WTC11 (cell line): ENCODE measurements around the gene SLC6A20. TPM values are rescaled to one million over a fixed set of nuclear protein-coding genes. Genes with fewer than 3 reads are reported as not detected.

ENCODE experiments used
- ATAC-seq: fragments of 200-7000 bp; cut with Tn5 transposase; 2 replicates; pipeline ENCODE4 v1.10.0; 2021; ENCODE audit warnings: mild to moderate bottlenecking, moderate library complexity
- CTCF ChIA-PET: fragments of 300-600 bp; sonication (Branson Sonifier 250); formaldehyde crosslinking; loops from one replicate; lab custom pipeline; 2021; ENCODE audit warnings: antibody characterized with exemption; lab: Charles Lee
- POLR2A ChIA-PET: fragments of 350-600 bp; sonication (Branson Sonifier 250); formaldehyde crosslinking; loops from one replicate; lab custom pipeline; 2021; ENCODE audit warnings: antibody characterized with exemption; lab: Charles Lee
- DNase-seq: peaks from one replicate; pipeline ENCODE4 v3.0.0; 2021; ENCODE audit warnings: low spot score
- H3K27ac Mint-ChIP-seq: 2 replicates; pipeline ENCODE4 v1.8.0; 2021; ENCODE audit warnings: mixed read lengths
- H3K27me3 Mint-ChIP-seq: 2 replicates; pipeline ENCODE4 v1.8.0; 2021; ENCODE audit warnings: low read depth, mild to moderate bottlenecking, moderate library complexity, mixed read lengths
- H3K36me3 Mint-ChIP-seq: 2 replicates; pipeline ENCODE4 v1.8.0; 2021; ENCODE audit warnings: mixed read lengths
- H3K4me1 Mint-ChIP-seq: 2 replicates; pipeline ENCODE4 v1.8.0; 2022; ENCODE audit warnings: mixed read lengths
- H3K4me3 Mint-ChIP-seq: 2 replicates; pipeline ENCODE4 v1.8.0; 2021; ENCODE audit warnings: mild to moderate bottlenecking, moderate library complexity, mixed read lengths
- H3K9me3 Mint-ChIP-seq: 2 replicates; pipeline ENCODE4 v1.8.0; 2021; ENCODE audit warnings: mixed read lengths
- ATF6 ChIP-seq: sonication (generic); formaldehyde crosslinking; IDR thresholded peaks from 2 replicates; pipeline ENCODE4 v1.8.1; 2023; ENCODE audit warnings: mild to moderate bottlenecking, missing genetic modification reagents
- E2F4 ChIP-seq: sonication (generic); formaldehyde crosslinking; IDR thresholded peaks from 2 replicates; pipeline ENCODE4 v1.8.1; 2022; ENCODE audit warnings: low read depth, mild to moderate bottlenecking, moderate library complexity, missing genetic modification reagents, borderline replicate concordance
- HMGA2 ChIP-seq: fragments of 250-450 bp; sonication (Bioruptor Pico); IDR thresholded peaks from 2 replicates; pipeline ENCODE4 v1.4.0; 2021; ENCODE audit warnings: mild to moderate bottlenecking, moderate library complexity
- NR1H2 ChIP-seq: sonication (generic); formaldehyde crosslinking; IDR thresholded peaks from 2 replicates; pipeline ENCODE4 v1.9.0; 2021; ENCODE audit warnings: mild to moderate bottlenecking, moderate library complexity, missing genetic modification reagents
- PRRX2 ChIP-seq: fragments of 250-450 bp; sonication (Bioruptor Pico); IDR thresholded peaks from 2 replicates; pipeline ENCODE4 v1.8.0; 2021; ENCODE audit warnings: mild to moderate bottlenecking
- SOX15 ChIP-seq: fragments of 250-450 bp; sonication (Bioruptor Pico); IDR thresholded peaks from 2 replicates; pipeline ENCODE4 v1.9.0; 2021; ENCODE audit warnings: mild to moderate bottlenecking
- SP1 ChIP-seq: sonication (generic); formaldehyde crosslinking; conservative IDR thresholded peaks from 2 replicates; pipeline ENCODE4 v1.8.1; 2022; ENCODE audit warnings: missing genetic modification reagents
- TEAD4 ChIP-seq: sonication (generic); formaldehyde crosslinking; IDR thresholded peaks from 2 replicates; pipeline ENCODE4 v1.8.0; 2022; ENCODE audit warnings: mild to moderate bottlenecking, missing genetic modification reagents
- USF1 ChIP-seq: sonication (generic); formaldehyde crosslinking; IDR thresholded peaks from 2 replicates; pipeline ENCODE4 v1.8.0; 2022; ENCODE audit warnings: mild to moderate bottlenecking, missing genetic modification reagents
- USF2 ChIP-seq: sonication (generic); formaldehyde crosslinking; IDR thresholded peaks from 2 replicates; pipeline ENCODE4 v1.8.1; 2023; ENCODE audit warnings: mild to moderate bottlenecking, missing genetic modification reagents, moderate library complexity
- ZNF121 ChIP-seq: sonication (generic); formaldehyde crosslinking; IDR thresholded peaks from 2 replicates; pipeline ENCODE4 v1.8.0; 2023; ENCODE audit warnings: missing genetic modification reagents
- ZNF219 ChIP-seq: sonication (generic); formaldehyde crosslinking; IDR thresholded peaks from 2 replicates; pipeline ENCODE4 v1.8.0; 2023; ENCODE audit warnings: missing genetic modification reagents, mild to moderate bottlenecking, borderline replicate concordance
- ZNF512 ChIP-seq: sonication (generic); formaldehyde crosslinking; IDR thresholded peaks from 2 replicates; pipeline ENCODE4 v1.8.1; 2022; ENCODE audit warnings: missing genetic modification reagents, borderline replicate concordance
- ZNF532 ChIP-seq: fragments of 250-450 bp; sonication (Bioruptor Pico); IDR thresholded peaks from 2 replicates; pipeline ENCODE4 v1.9.0; 2021; ENCODE audit warnings: mild to moderate bottlenecking, borderline replicate concordance
- total RNA-seq: library from RNA; stranded (reverse); gene quantifications from 3 replicates; pipeline ENCODE4 v1.2.3, GENCODE V29; 2021

SLC6A20 gene
- total RNA-seq, 1 experiment from 2014 or later, result 0.26 TPM

- H3K27me3 Mint-ChIP-seq, result peaks cover 38% of the 10 kb centered on the region
- TF ChIP-seq E2F4 (no peak), NR1H2 (CRISPR knock-in tag) (no peak), ATF6 (CRISPR knock-in tag) (no peak), USF2 (CRISPR knock-in tag) (no peak)
- H3K4me1 Mint-ChIP-seq, result peaks cover 3% of the 10 kb centered on the region; the same call in 1 of the 2 replicates
- CTCF ChIA-PET, result no interaction called here
- no peaks in the 10 kb centered on the region for H3K36me3 Mint-ChIP-seq
- DNase-seq (no peak), ATAC-seq (no peak)
- H3K9me3 Mint-ChIP-seq, result no peaks in the 10 kb centered on the region
- POLR2A ChIA-PET, result no interaction called here
- H3K4me3 Mint-ChIP-seq, result no peak overlapping the region
- H3K27ac Mint-ChIP-seq, result no peak overlapping the region
Measured at GRCh38 chr3:45800611-45801010, 4.3 kb upstream of the SLC6A20 start.

- Mint-ChIP-seq H3K4me1 (peaks cover 9% of the 10 kb centered on the region), H3K4me3 (no peak overlapping the region)
- POLR2A ChIA-PET, result interaction anchor here (0.6 kb wide), 1 partner anchor 54 kb away, joined by 8 read pairs; no protein-coding TSS in a partner anchor
- no peak for DNase-seq
- no peak for TF ChIP-seq HMGA2 (CRISPR knock-in tag)
- TF ChIP-seq, all 79 proteins: peak for 0
- Mint-ChIP-seq H3K9me3 (no peaks in the 10 kb centered on the region), H3K27ac (no peak overlapping the region), H3K36me3 (no peaks in the 10 kb centered on the region), H3K27me3 (peaks cover 48% of the 10 kb centered on the region)
- no peak for ATAC-seq
- CTCF ChIA-PET, result no interaction called here
Measured at GRCh38 chr3:45799586-45799985, 3.2 kb upstream of the SLC6A20 start.

GRCh38 chr3:45798034-45798433 is 1.7 kb upstream of the SLC6A20 start:
- CTCF ChIA-PET, result interaction anchor here (1.2 kb wide), 1 partner anchor 89 kb away, joined by 3 read pairs; no protein-coding TSS in a partner anchor
- no peak overlapping the region for H3K27ac Mint-ChIP-seq
- peaks cover 61% of the 10 kb centered on the region for H3K27me3 Mint-ChIP-seq

GRCh38 chr3:45796902-45797637 is 734 bp upstream of the SLC6A20 start:
- Mint-ChIP-seq H3K4me1 (peaks cover 9% of the 10 kb centered on the region), H3K27ac (no peak overlapping the region), H3K27me3 (peaks cover 61% of the 10 kb centered on the region), H3K36me3 (no peaks in the 10 kb centered on the region), H3K4me3 (peak overlapping the region; percentile 71), H3K9me3 (no peaks in the 10 kb centered on the region)
- ATAC-seq (no peak), DNase-seq (no peak)
- ChIA-PET CTCF (interaction anchor here (1.0 to 1.2 kb wide), 3 partner anchors 30 to 90 kb away, joined by 3 to 5 read pairs (median 3); no protein-coding TSS in a partner anchor), POLR2A (no interaction called here)
- TF ChIP-seq ZNF532 (CRISPR knock-in tag) (no peak), ZNF512 (CRISPR knock-in tag) (no peak), SOX15 (no peak)

More at GRCh38 chr3:45798034-45798433, 1.7 kb upstream of the SLC6A20 start:
- Mint-ChIP-seq H3K4me3 (no peak overlapping the region), H3K36me3 (no peaks in the 10 kb centered on the region), H3K9me3 (no peaks in the 10 kb centered on the region), H3K4me1 (peaks cover 9% of the 10 kb centered on the region)
- TF ChIP-seq USF1 (CRISPR knock-in tag) (no peak), ZNF219 (CRISPR knock-in tag) (no peak), TEAD4 (CRISPR knock-in tag) (no peak), ZNF121 (CRISPR knock-in tag) (no peak), SOX15 (no peak), NR1H2 (CRISPR knock-in tag) (no peak), SP1 (CRISPR knock-in tag) (no peak), PRRX2 (CRISPR knock-in tag) (no peak)
- no peak for DNase-seq
- ATAC-seq, result no peak
- POLR2A ChIA-PET, result no interaction called here
